Limb (tissue), 2 donors: ENCODE data around the gene GBE1.
"Not testable (repeated sequence)": the region's sequence is repeated elsewhere in the genome, so short reads cannot be mapped to it uniquely, and the experiment has no call there.

Experiments used
- DNase-seq, 2 donors: peaks; one replicate each; pipeline ENCODE4 v3.0.0-alpha.2; 2016; ENCODE audit errors: extremely low spot score in 2 of 2

The GBE1 gene

DNA sequence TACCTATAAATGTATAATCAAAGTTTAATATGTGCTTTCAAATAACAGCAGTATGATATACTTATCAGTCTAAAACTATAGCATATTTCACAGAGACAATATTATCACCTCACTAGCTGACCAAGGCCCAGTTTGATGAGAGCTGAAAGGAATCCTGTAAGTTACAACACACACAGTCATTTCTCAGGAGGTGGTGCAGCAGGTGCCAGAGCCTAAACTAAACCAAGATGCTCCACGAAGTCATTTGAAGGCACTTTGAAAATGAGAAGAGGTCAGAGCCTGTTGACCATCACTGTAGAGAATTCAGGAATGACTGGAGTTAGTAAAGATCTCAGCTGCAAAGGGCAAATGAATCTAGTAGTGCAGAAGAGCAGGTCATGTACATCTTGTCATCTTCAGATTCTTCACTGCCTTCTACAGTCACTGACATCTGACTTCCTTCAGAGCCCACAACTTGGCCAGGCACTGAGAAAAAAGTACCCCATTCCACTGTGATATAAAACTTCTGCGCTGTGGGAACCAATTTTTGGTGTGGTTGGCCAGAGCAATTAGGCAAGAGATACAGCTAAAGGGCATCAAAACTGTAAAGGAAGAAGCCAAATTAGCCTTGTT, 7.9 kb downstream of the GBE1 start:
- no peak for DNase-seq

DNA sequence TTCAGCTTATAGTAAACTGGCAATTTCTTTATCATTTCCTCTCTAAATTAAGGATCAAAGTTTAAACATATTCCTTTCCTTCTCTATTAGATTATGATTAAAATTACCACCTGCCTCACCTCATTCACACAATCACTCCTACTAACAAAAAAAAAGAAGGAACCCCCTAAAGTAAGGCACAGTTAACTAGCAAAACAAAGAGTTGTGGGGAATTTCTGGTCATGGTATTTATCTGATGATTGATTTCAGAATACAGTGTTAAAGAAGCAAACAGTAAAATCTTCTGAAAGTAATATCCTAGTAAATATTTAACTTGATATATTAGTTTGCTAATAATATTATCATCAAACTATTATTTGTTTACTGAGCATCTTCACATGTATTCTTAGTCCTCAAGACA, 8.8 kb downstream of the GBE1 start:
- DNase-seq: no peak

DNA sequence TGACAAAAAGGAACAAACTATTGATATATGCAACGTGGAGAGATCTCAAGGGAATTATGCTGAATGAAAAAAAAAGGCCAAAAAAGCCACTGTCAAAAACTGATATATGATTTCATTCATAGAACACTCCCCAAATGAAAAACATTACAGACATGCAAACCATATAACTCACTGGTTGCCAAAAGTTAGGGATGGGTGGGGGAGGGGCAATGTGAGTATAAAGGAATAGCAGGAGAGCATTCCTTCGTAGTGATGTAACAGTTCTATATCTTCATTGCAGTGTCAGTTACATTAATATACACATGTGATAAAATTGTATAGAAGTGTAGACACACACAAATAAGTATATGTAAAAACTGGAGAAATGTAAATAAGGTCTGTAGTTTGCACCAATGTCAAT, 12.2 kb downstream of the GBE1 start:
- DNase-seq: no peak

DNA sequence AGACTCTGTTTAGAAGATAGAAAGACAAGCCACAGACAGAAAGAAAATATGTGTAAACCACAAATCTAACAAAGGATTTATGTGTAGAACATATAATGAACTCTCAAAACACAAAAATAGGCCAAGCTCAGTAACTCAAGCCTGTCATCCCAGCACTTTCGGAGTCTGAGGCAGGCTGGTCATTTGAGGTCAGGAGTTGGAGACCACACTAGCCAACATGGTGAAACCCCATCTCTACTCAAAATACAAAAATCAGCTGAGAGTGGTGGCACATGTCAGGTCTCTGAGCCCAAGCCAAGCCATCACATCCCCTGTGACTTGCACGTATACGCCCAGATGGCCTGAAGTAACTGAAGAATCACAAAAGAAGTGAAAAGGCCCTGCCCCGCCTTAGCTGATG, 14.2 kb downstream of the GBE1 start:
- DNase-seq: not testable (repeated sequence)

DNA sequence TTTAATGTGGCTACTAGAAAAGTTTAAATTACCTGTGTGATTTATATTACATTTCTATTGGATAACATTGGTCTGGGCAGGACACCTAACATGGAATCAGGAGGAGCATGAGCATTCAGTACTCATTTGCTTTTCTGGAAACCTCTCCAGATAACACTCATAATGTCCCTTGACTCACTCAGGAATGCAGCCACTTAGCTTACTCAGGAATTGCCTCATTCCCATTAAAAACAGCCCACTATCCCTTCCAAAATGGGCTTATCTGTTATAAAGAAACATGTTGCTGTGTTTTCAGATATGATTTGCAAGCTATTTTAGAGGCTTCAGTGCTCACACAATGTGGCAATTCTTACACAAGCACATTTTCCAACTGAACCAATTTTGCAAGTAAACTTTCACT, 17.1 kb downstream of the GBE1 start:
- DNase-seq: no peak

DNA sequence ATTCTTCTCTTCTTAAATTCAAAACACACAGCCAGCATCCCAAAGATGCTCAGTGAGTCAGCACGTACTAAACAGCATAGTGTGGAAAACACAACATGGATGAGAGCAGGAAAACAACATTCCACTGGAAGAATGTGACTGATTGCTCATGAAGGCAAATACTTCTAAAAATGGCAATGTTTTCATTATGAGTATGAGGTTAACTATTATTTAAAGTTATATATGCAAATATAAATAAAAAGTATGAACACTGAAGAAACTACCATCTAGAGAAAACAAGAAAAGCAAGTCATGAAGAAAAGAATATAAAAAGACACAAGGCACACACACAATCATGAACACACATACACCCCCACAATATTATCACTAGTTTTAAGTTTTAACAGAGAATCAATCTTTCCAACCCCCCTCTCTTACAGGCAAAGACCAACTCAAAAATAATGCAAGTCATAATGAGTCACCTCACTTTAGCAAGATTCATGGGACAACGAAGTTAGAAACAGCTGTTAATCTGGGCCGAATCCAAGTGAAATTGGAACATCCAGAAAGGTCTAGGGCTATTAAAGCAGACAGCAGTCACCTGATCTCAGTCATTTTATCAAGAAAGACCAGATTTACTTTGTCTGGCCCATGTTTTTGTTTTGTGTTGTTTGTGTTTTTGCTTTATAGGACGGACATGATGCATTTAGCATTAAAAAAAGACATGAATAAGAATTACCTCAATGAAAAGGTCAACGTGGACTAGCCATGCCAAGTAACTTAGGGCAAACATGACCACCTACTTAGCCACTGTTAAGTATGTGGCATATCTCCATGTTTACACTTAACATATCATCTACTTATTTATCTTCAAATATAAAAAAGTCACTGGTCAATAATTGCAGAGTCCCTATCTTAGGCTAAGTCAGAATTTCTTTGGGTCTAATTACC, 18.1 kb downstream of the GBE1 start:
- no peak for DNase-seq

DNA sequence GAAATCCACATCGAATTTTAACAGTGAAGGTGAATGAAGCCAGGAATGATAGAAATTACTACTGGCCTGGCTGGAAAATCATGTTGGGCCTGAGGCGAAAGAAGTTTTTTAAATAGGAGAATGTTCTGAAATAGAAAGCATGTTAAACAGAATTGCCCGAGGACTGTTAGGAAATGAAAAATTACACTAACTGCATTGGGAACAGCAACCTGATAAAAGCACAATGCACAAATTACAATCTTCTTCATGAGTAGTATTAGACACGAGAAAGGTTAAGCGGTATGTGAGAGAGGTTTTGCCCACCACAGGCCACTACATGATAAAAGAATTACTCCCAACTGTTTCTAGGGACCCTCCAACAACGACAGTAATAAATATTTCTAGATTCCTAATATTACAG, 18.9 kb downstream of the GBE1 start:
- DNase-seq: no peak

DNA sequence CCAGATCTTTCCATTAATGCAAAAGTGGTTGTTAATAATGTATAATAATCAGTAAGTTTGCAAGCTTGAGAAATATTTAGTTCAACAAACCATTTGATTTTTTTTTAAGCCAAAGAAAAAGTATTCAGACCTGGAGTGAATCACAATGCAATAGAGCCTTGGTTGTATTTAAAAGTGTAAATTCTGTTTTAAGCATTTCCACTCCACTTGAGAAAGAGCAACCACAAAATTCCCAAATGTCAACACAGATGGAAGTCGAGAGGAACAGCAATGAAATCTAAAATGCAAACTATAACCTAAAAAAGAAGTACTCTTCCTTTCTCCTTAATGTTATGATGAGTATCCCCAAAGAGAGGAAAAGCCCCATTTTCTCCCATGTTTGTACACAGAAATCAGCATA, 20.2 kb downstream of the GBE1 start:
- no peak for DNase-seq

DNA sequence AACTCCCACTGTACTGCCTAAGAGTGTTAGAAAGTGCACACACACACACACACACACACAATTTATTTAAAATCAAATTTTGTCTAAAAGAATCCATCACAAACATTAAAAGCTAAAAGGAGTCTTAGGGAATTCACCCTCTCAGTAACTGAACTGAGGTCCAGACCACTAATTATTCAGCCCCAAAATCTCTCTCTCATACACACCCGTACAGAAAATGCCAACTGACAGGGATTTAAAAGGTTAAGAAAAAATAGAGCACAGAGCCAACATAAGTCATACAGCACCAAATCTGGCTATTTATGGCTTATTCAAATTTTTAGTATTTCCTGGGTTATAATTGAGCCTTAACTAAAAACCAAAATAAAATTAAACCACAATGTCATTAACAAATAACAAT, 20.7 kb downstream of the GBE1 start:
- no peak for DNase-seq

DNA sequence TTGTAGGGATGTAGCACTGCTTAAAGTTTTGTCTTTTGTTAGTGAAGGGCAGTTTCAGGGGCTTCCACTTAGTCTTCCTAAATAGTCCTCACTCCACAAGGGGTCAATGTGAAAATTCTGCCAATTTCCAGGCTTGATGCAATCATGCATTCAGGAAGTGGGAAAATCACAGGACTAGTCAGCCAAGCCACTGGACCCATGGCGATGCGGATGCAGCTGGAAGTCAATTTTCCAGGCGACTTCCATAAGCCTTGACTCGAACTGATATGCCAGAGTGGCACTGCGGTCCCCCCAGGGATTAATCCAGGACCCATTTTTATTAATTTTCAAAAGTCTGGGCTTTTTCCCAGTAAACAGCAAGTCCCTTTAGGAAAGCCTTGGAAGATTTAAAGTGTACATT, 26.1 kb downstream of the GBE1 start:
- DNase-seq: no peak

DNA sequence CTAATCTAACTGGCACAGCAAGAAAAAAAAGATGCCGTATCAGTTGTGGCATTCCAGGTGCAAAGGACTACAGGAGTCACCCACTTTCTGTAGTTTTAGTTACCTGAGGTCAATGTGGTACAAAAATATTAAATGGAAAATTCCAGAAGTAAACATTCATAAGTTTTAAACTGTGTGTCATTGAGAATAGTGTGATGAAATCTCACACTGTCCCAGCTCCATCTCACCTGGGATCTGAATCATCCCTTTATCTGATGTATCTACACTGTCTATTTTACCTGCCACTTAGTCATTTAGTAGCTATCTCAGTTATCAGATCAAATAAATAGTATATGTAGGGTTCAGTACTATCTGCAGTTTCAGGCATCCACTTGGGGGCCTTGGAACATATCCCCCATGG, 26.7 kb downstream of the GBE1 start:
- no peak for DNase-seq

DNA sequence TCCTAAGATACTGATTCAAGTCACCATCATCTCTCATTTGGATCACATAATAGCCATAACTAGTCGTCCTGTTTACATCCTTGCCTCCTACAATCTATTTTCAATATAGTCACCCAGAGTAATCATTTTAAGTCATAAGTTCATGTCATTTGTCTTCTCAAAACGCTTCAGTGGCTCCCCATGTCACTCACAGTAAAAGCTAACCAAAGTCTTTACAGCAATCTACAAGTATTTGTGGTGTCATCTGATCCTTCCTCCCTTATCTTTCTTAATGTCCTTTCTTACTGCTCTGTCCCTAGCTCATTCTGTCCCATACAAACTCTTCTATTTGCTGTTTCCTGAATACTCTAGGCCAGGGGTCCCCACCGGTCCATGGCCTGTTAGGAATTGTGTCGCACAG, 28.8 kb downstream of the GBE1 start:
- no peak for DNase-seq

DNA sequence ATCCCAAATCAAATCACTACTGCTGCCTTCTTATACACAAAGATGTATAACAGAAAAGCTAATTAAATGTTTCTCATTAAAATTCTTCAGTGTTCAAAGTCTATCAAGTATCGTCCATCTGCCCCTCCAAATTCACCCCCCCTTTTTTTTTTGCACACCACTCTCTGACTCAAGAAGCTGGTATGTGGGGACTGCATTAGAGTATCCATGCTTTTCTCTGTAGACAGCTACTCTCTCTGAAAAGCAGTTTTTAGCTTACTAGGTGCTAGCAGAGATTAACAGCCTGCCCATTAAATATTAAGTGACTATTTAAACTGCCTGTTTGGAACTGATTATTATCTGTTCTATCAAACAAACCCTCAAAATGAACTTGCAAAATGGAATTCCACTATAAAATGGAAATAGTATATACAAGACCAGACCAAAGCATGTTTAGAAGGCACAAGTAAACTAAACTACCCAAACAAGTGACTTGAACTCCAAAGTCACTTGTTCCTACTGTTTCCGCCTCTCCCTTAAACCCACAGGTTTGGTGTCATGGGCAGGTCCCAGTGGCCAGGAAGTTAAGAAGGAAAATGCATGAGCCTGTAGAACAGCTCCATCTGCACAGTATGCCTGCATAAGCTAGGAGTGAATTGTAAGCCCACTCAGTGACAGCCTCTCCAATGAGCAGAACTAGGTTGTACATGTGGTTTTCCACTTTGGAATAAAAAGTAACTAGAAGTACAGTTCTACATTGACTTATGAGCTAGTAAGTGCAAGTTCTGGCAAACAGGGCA, 32.5 kb downstream of the GBE1 start:
- no peak for DNase-seq

DNA sequence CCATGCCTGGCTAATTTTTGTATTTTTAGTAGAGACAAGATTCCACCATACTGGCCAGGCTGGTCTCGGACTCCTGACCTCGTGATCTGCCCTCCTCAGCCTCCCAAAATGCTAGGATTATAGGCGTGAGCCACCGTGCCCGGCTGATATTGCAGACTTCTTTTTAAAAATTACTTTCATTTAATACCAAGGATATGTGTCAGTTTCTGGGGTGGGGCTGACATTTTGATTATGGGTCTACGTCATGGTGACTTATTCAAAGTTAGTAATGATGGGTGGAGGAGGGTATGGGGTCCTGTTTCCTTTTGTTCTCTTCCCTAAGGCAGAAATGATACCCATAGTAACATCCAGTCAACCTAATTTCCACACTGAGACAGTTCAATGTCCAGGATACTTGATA, 34.7 kb downstream of the GBE1 start:
- no peak for DNase-seq

DNA sequence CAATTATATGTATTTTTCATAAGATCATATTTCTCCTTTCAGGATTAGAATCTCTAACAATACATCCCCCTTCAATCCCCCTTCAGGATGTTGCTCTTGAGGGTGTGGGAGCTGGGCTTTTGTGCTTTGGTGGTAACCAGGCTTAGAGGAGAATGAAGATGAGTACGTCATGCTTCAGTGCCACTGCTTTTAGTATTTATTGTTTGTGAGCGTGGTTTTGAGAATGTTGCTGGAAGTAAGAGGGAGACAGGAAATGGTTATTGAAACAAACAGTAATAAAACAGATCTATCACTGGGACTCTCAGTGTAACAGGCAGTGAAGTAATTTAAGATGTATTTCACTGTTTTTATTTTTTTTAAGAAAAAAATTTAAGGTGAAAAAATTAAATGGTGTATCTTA, 35.3 kb downstream of the GBE1 start:
- no peak for DNase-seq

DNA sequence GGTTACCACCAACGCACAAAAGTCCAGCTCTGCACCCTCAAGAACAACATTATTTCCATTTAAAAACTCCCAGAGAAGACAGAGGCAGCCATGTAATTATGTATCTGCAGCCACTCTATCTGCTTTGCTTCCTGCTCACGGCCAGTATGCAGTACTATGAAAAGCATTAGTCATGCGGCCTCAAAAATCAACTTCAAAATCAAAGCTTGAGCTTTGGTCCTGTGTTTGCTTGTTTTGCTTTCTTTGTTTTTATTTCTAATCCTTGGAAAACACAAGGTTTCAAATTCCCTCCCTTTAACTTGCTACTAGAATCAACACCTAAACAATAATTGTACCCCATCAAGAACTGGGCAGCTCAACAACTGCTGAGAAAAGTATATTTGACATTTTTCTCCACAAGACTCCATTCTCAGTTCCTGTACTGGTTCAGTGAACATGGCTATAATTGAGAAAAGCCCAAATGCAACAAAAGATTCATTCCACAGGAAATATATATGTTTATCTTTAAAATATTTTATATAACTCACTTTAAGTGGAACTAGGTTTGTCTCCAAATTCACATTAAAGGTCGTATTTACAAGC, 37.6 kb downstream of the GBE1 start:
- no peak for DNase-seq

DNA sequence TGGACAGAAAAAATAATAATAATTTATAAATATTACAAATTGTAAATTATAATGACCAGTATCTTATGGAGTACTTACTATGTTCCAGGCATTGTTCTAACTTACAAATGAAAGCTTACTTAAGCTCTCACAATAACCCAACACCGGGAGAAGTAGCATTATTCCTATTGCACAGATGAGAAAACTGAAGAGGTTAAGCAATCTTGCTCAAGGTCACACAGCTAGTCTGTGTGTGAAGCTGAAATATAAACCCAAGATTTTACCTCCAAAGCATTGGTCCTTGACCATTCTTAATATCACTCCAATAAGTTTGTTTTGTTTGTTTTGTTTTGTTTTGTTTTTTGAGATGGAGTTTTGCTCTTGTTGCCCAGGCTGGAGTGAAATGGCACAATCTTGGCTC, 43.1 kb downstream of the GBE1 start:
- no peak for DNase-seq

DNA sequence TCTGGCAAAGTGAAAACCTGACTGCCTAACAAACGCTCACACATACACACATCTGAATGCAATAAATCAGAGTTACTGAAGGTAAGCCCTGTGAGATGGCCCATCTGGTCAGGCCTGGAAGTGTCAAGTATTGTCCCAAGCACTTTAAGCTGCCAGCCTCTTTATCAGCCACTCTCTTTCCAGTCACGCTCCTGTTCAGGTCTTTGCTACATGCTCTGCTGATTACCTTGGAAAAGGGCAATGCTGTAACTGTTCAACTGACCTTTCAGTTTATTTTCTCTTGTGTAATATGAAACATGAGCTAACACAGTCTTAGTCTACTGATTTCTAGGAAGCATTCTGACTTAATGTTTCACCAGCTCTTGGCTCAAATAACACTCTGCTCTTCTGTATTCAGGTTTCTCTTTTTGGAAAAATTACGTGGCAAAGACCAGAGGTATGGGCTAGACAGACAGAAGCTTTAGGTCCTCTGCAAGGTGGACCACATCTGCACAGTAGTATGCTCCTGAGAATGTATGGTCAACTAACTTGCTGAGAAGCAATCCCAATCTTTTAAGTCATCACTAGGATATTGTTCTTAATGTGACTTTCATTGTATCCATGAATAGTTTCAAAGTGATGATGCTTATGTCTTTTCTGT, 44.5 kb downstream of the GBE1 start:
- no peak for DNase-seq

DNA sequence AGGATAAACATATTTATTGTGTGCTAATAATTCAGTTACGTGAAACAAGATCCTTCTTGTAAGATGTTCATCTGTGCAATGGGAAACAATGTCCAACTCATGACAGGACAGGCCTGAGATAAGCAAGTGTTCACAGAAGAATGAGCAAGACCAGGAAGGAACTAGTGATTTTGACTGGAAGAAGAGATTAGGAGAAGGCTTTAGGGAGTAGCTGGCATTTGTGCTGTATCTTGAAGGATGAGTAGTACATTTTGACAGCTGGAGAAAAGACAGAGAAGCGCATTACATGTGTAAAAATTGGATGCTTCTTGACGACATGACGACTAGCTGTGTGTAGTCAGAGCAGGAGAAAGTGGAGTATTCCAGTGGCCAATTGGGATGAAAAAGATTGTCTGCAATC, 48.4 kb downstream of the GBE1 start:
- DNase-seq: no peak

DNA sequence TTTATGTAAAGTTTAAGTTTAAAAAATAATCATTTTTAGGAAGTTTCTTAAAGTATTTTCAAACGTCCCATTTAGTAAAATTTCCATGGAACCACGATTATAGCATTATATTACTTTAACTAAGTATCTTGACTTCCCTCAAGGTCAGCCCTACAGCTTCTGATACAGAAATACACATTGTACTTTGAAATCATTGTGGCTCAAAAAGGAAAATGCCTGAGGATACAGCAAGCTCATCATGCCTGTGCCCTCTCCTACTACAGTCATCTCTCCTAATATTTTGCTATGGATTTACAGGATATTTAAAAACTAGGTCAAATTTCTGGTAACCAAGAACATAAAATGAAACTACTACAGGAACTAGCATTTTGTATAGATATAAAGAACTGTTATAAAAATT, 51.8 kb downstream of the GBE1 start:
- no peak for DNase-seq

DNA sequence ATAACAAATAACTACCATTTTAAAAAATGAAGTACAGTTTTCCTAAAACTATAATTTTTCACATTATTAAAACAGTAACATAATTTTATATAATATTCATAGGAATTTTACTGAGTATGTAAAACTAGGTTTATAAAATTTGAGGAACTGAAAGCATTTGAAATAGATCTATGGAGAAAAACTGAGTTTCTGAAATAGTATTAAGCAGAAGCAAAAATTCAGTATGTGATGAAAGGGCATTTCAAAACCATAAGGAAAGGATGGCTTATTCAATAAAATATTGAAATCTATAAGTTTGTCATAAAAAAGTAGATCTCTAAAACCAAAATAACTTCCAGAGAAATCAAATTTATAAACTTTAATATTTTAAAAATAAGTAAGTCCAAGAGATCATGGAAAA, 53.4 kb downstream of the GBE1 start:
- DNase-seq: no peak

DNA sequence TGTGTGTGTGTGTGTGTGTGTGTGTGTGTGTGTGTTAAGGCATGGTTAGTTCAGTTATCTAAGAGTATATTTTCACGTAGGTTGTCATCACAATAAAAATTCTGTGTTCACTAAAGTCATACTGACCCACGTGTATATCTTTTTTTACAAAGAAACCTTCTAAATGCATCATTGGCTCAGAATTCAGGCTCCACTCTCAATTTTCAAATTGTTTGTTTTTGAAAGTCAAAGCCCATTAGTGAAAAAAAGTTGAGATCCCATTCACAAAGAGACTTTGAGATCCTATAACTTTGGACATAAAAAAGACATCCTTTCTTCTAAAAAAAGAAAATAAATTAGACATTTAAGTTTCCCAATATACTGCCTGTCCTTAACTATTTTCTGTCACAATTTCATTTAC, 59.3 kb downstream of the GBE1 start:
- DNase-seq: no peak
